SK-N-SH (cell line): ENCODE measurements around the gene DENND10. TPM values are rescaled to one million over a fixed set of nuclear protein-coding genes. Genes with fewer than 3 reads are reported as not detected.
A peak's percentile ranks its signal among the peaks of the same experiment; 100 is the strongest.

Experiments used
- CTCF ChIA-PET: fragments of 300-600, 350-600 bp; formaldehyde crosslinking; extraction: SDS; loops from one replicate; lab custom pipeline; 2021; lab: Yijun Ruan, JAX
- POLR2A ChIA-PET: fragments of 350-600 bp; sonication (Branson Sonifier 250); formaldehyde crosslinking; extraction: SDS; loops from one replicate; lab custom pipeline; 2020; ENCODE audit warnings: antibody characterized with exemption, inconsistent platforms; lab: Yijun Ruan, JAX
- DNase-seq: peaks from one replicate; pipeline ENCODE4 v3.0.0; 2012
- H2AFZ ChIP-seq: fragments of 200-600 bp; sonication (generic); 2 replicates; pipeline ENCODE4 v1.8.1; 2016; ENCODE audit warnings: antibody characterized with exemption, mild to moderate bottlenecking, low read depth
- H3F3A ChIP-seq: fragments of 200-600 bp; sonication (generic); replicated peaks from 2 replicates; pipeline ENCODE3; 2016; ENCODE audit warnings: antibody characterized with exemption, mild to moderate bottlenecking; ENCODE audit not compliant: insufficient read depth
- H3K27ac ChIP-seq, 2 experiments: fragments of 200-500 bp in 1 of 2; fragments of 200-600 bp in 1 of 2; sonication (Bioruptor generic) in 1 of 2; sonication (generic), shearing (Covaris generic) in 1 of 2; 2 replicates each; pipeline versions ENCODE4 v1.5.1 to v1.6.1; 2014 to 2016; ENCODE audit warnings: low read depth in 2 of 2, inconsistent platforms in 1 of 2, low read length in 1 of 2, mild to moderate bottlenecking in 1 of 2, mixed read lengths in 1 of 2
- H3K27me3 ChIP-seq: fragments of 200-600 bp; sonication (generic), shearing (Covaris generic); 2 replicates; pipeline ENCODE4 v1.6.1; 2016; ENCODE audit warnings: mixed run types; ENCODE audit not compliant: insufficient read depth
- H3K36me3 ChIP-seq, 2 experiments: fragments of 200-500 bp in 1 of 2; fragments of 200-600 bp in 1 of 2; sonication (Bioruptor generic) in 1 of 2; sonication (generic) in 1 of 2; replicated peaks in 1 of 2; 2 replicates each; pipeline versions ENCODE3 to v1.5.1; 2014 to 2016; ENCODE audit warnings: low read length in 1 of 2, mild to moderate bottlenecking in 1 of 2; ENCODE audit not compliant: insufficient read depth in 2 of 2, control insufficient read depth in 1 of 2
- H3K4me1 ChIP-seq, 2 experiments: fragments of 200-500 bp in 1 of 2; fragments of 200-600 bp in 1 of 2; sonication (Bioruptor generic) in 1 of 2; sonication (generic), shearing (Covaris generic) in 1 of 2; 2 replicates each; pipeline versions ENCODE4 v1.5.1 to v1.6.1; 2014 to 2016; ENCODE audit warnings: low read depth in 1 of 2, low read length in 1 of 2, mixed run types in 1 of 2; ENCODE audit not compliant: insufficient read depth in 2 of 2, control insufficient read depth in 1 of 2
- H3K4me2 ChIP-seq: fragments of 200-600 bp; sonication (generic), shearing (Covaris generic); 2 replicates; pipeline ENCODE4 v1.6.1; 2017; ENCODE audit warnings: mixed run types
- H3K4me3 ChIP-seq, 2 experiments: fragments of 200-500 bp in 1 of 2; fragments of 200-600 bp in 1 of 2; sonication (Bioruptor generic) in 1 of 2; sonication (generic), shearing (Covaris generic) in 1 of 2; 2 replicates each; pipeline versions ENCODE4 v1.5.1 to v1.8.1; 2014 to 2016; ENCODE audit warnings: low read depth in 2 of 2, inconsistent platforms in 1 of 2, low read length in 1 of 2, mild to moderate bottlenecking in 1 of 2, mixed read lengths in 1 of 2, moderate library complexity in 1 of 2
- H3K79me2 ChIP-seq: fragments of 200-600 bp; sonication (generic); 2 replicates; pipeline ENCODE4 v1.8.1; 2017; ENCODE audit warnings: mild to moderate bottlenecking; ENCODE audit not compliant: insufficient read depth
- H3K9ac ChIP-seq: fragments of 200-600 bp; sonication (generic); 2 replicates; pipeline ENCODE4 v1.6.1; 2017; ENCODE audit warnings: mixed run types
- H3K9me2 ChIP-seq: fragments of 200-600 bp; sonication (generic); 2 replicates; pipeline ENCODE4 v1.6.1; 2017; ENCODE audit warnings: mixed run types
- H3K9me3 ChIP-seq: fragments of 200-600 bp; sonication (generic); 2 replicates; pipeline ENCODE4 v1.6.1; 2017; ENCODE audit warnings: mixed run types, mild to moderate bottlenecking, moderate library complexity
- H4K20me1 ChIP-seq: fragments of 200-600 bp; sonication (generic); 2 replicates; pipeline ENCODE4 v1.6.1; 2017; ENCODE audit warnings: mild to moderate bottlenecking, mixed run types; ENCODE audit not compliant: insufficient read depth
- CHD2 ChIP-seq: fragments of 150-350 bp; IDR thresholded peaks from 2 replicates; pipeline ENCODE4 v1.6.1; 2018; ENCODE audit warnings: low read length; ENCODE audit not compliant: partially characterized antibody
- EP300 ChIP-seq, 2 experiments: IDR thresholded peaks; 2 replicates each; pipeline versions ENCODE4 v1.4.0 to v1.6.1; 2012; ENCODE audit warnings: borderline replicate concordance in 1 of 2, low read depth in 1 of 2, low read length in 1 of 2
- EZH2phosphoT487 ChIP-seq: fragments of 200-600 bp; sonication (generic); IDR thresholded peaks from 2 replicates; pipeline ENCODE4 v1.6.1; 2017; ENCODE audit warnings: low read depth, mixed run types, mild to moderate bottlenecking, antibody characterized with exemption, moderate library complexity, borderline replicate concordance
- PBX3 ChIP-seq: IDR thresholded peaks from 2 replicates; pipeline ENCODE4; 2012
- SIN3A ChIP-seq: IDR thresholded peaks from 2 replicates; pipeline ENCODE4 v1.6.1; 2012; ENCODE audit warnings: low read depth, mild to moderate bottlenecking, low read length, moderate library complexity, borderline replicate concordance
- WGBS: methylation state at CpG from one replicate; pipeline ENCODE4 v1.1.6; 2017; ENCODE audit warnings: low lambda C conversion rate; 5-methylcytosine and 5-hydroxymethylcytosine counted together
- polyA plus RNA-seq, 3 experiments: library from polyadenylated mRNA; depleted of rRNA; stranded (reverse); fragments of >200 nt; gene quantifications; 2 replicates each; pipeline ENCODE4 v1.2.3, GENCODE V29; 2012
- TF ChIP-seq, protein P1 (sequence below): IDR thresholded peaks from 2 replicates; pipeline ENCODE4 v1.4.0; 2012; ENCODE audit warnings: low read depth, borderline replicate concordance
- TF ChIP-seq, protein P2 (sequence below): fragments of 150-350 bp; IDR thresholded peaks from 2 replicates; pipeline ENCODE4 v1.6.1; 2017; ENCODE audit warnings: antibody characterized with exemption, low read length, low read depth, borderline replicate concordance

The DENND10 gene
- polyA plus RNA-seq, 1 of the 3 experiments (the other 2 are of a cell fraction) = 48.4 TPM

DNA sequence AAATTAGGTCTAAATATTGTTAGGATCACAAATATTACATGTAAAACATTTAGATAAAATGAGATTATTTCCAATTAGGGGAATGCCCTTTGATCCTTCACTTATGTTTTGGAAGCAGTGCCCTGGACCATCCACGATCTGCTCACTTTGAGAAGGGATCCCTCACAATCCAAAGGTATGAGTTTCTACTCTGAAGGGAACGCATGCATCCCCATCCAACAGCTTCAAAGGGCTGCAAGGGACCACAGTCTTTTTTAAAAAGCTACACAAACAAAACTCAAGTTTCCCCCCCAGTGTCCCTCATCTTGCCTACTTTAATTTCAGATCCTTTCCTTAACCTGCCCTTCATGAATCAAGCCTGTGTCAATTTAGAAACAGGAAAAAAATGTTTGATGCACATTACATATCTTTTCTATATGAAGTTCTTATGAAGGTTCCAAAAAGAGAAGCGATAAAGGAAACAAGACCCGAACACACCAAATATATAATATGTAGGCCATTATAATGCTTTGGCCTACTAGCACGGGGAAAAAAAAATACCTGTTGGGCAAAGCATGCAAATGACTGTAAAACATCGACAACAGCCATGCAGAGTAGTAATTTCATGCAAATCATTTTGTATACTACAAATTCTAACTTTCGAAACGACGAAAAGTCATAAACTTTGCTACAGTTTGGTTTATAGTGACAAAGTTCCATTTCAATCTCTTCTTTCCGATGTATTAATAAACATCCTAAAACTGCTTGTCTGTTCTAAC is 25.3 kb upstream of the DENND10 start:
- H4K20me1 ChIP-seq = peaks cover 63% of the 10 kb centered on the region

More for the DNA sequence above, 25.3 kb upstream of the DENND10 start:
- POLR2A ChIA-PET = interaction anchor here (1.1 kb wide), 1 partner anchor 87 kb away, joined by 3 read pairs; the partner anchor contains the start of gene SFXN4
- Histone ChIP-seq H3F3A (peaks cover 26% of the 10 kb centered on the region), H3K9me3 (no peaks in the 10 kb centered on the region), H3K4me3 (peak overlapping the region; percentile 79 to 82), H3K9ac (peak overlapping the region; percentile 99), H2AFZ (no peak overlapping the region), H3K4me1 (peaks cover 5 to 15% of the 10 kb centered on the region in 2 experiments), H3K9me2 (no peaks in the 10 kb centered on the region)
- 61% methylated on average over 10 of the region's 10 CpGs for WGBS
- TF ChIP-seq PBX3 (no peak), SIN3A (no peak), CHD2 (no peak), EP300 (IDR thresholded peaks at IDR 0.05; ENCODE audit: borderline replicate concordance in 1 of 2, low read depth in 1 of 2, low read length in 1 of 2) (no peak), EZH2phosphoT487 (no peak)
- TF ChIP-seq, protein P1, sequence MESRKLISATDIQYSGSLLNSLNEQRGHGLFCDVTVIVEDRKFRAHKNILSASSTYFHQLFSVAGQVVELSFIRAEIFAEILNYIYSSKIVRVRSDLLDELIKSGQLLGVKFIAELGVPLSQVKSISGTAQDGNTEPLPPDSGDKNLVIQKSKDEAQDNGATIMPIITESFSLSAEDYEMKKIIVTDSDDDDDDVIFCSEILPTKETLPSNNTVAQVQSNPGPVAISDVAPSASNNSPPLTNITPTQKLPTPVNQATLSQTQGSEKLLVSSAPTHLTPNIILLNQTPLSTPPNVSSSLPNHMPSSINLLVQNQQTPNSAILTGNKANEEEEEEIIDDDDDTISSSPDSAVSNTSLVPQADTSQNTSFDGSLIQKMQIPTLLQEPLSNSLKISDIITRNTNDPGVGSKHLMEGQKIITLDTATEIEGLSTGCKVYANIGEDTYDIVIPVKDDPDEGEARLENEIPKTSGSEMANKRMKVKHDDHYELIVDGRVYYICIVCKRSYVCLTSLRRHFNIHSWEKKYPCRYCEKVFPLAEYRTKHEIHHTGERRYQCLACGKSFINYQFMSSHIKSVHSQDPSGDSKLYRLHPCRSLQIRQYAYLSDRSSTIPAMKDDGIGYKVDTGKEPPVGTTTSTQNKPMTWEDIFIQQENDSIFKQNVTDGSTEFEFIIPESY = no peak
- TF ChIP-seq, protein P2, sequence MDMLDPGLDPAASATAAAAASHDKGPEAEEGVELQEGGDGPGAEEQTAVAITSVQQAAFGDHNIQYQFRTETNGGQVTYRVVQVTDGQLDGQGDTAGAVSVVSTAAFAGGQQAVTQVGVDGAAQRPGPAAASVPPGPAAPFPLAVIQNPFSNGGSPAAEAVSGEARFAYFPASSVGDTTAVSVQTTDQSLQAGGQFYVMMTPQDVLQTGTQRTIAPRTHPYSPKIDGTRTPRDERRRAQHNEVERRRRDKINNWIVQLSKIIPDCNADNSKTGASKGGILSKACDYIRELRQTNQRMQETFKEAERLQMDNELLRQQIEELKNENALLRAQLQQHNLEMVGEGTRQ = no peak
- TF ChIP-seq, all 33 proteins: peak for 0
- Histone ChIP-seq H3K4me2 (peak overlapping the region; percentile 94), H3K27me3 (no peaks in the 10 kb centered on the region), H3K79me2 (peaks cover 82% of the 10 kb centered on the region), H3K36me3 (peaks cover 2 to 33% of the 10 kb centered on the region in 2 experiments), H3K27ac (peak overlapping the region in 1 of 2 experiments; percentile 95; a peak in 1 of 4 replicates)
- no peak for DNase-seq
- CTCF ChIA-PET = no interaction called here
